ENCODE measurements around the gene TUBB4B. TPM values are rescaled to one million over a fixed set of nuclear protein-coding genes. Genes with fewer than 3 reads are reported as not detected.

Gene TUBB4B
- total RNA-seq, 6 experiments from 2014 or later: 88.4 to 274 (median 124) TPM

GRCh38 chr9:137233143-137233980, 7.7 kb upstream of the TUBB4B start:
- no peak overlapping the region for H3K4me3 ChIP-seq
- no peak for TF ChIP-seq POLR2A (IDR thresholded peaks at IDR 0.05)
- no peak for TF ChIP-seq CTCF (IDR thresholded peaks at IDR 0.05)
- intact Hi-C loops (cut with DNase I): loop anchor here (5.0 to 10.0 kb wide), 4 partner anchors 49 to 116 kb away; partner anchors contain the start of genes ANAPC2 (in 1 of the 2) and SSNA1 (in 1 of the 2)
- peaks cover 0 to 6% (median 0%) of the 10 kb centered on the region in 4 donors for H3K4me1 ChIP-seq
- ATAC-seq: no peak
- no peaks in the 10 kb centered on the region for H3K27me3 ChIP-seq
- no peak for DNase-seq
- no peaks in the 10 kb centered on the region for H3K36me3 ChIP-seq
- no peaks in the 10 kb centered on the region for H3K9me3 ChIP-seq
- 31% methylated on average over 3 of the region's 40 CpGs for WGBS (ENCODE audit: insufficient coverage, low coverage, low lambda C conversion rate, missing lambda C conversion rate)
- H3K27ac ChIP-seq: no peak overlapping the region

- WGBS (ENCODE audit: insufficient coverage, low coverage, low lambda C conversion rate, missing lambda C conversion rate): 10% methylated on average over 2 of the region's 40 CpGs
- Histone ChIP-seq H3K27ac (no peak overlapping the region), H3K4me3 (no peak overlapping the region), H3K4me1 (peaks cover 0 to 6% (median 0%) of the 10 kb centered on the region in 4 donors), H3K36me3 (no peaks in the 10 kb centered on the region), H3K27me3 (no peaks in the 10 kb centered on the region), H3K9me3 (no peaks in the 10 kb centered on the region)
- TF ChIP-seq POLR2A (IDR thresholded peaks at IDR 0.05): no peak
- no peak for TF ChIP-seq CTCF (IDR thresholded peaks at IDR 0.05)
- intact Hi-C loops (cut with DNase I): loop anchor here (5.0 to 10.0 kb wide), 4 partner anchors 49 to 117 kb away; partner anchors contain the start of genes ANAPC2 (in 1 of the 2) and SSNA1 (in 1 of the 2)
- DNase-seq: no peak
- ATAC-seq: no peak
Measured at GRCh38 chr9:137234055-137234697, 6.9 kb upstream of the TUBB4B start.

DNA sequence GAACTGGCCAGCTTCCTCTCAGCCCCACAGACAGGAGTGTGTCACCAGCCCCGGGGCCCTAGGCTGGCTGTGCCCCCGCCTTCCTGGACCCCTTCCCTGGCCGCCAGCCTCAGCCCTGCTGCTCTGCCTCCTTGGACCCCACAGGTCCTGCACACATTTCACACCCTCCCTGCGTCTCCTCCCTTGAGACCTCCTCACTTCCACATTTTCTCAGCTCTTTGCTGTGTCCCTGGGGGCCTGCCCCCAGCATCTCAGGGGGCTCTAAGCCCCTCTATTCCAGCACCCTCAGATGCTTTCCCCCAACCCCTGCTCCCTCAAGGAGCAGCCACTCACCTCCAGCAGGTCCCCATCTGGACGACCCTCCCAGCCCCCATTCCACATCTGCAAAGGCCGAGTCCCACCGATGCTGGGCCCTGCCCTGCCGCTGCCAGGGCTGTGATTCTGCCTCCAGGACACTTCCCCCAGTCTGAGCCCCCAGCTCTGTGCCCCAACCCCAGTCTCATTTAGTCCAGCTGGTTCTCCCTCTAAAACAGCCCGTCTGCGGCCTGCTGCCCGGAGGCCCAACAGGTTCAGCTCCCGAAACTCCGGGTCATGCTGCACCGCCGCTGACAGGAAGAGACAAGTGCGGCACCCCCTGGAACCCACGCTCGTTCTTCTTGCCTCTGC, 6.2 kb upstream of the TUBB4B start:
- ATAC-seq: no peak
- 64% methylated on average over 9 of the region's 18 CpGs for WGBS (ENCODE audit: insufficient coverage, low coverage, low lambda C conversion rate, missing lambda C conversion rate)
- H3K36me3 ChIP-seq: no peaks in the 10 kb centered on the region
- no peak overlapping the region for H3K27ac ChIP-seq
- H3K27me3 ChIP-seq: no peaks in the 10 kb centered on the region
- H3K9me3 ChIP-seq: no peaks in the 10 kb centered on the region
- peaks cover 0 to 7% (median 0%) of the 10 kb centered on the region in 4 donors for H3K4me1 ChIP-seq
- TF ChIP-seq CTCF (IDR thresholded peaks at IDR 0.05): no peak
- TF ChIP-seq POLR2A (IDR thresholded peaks at IDR 0.05): no peak
- no peak for DNase-seq
- intact Hi-C loops (cut with DNase I): loop anchor here (5.0 to 10.0 kb wide), 4 partner anchors 50 to 118 kb away; partner anchors contain the start of genes ANAPC2 (in 1 of the 2) and SSNA1 (in 1 of the 2)
- H3K4me3 ChIP-seq: no peak overlapping the region

DNA sequence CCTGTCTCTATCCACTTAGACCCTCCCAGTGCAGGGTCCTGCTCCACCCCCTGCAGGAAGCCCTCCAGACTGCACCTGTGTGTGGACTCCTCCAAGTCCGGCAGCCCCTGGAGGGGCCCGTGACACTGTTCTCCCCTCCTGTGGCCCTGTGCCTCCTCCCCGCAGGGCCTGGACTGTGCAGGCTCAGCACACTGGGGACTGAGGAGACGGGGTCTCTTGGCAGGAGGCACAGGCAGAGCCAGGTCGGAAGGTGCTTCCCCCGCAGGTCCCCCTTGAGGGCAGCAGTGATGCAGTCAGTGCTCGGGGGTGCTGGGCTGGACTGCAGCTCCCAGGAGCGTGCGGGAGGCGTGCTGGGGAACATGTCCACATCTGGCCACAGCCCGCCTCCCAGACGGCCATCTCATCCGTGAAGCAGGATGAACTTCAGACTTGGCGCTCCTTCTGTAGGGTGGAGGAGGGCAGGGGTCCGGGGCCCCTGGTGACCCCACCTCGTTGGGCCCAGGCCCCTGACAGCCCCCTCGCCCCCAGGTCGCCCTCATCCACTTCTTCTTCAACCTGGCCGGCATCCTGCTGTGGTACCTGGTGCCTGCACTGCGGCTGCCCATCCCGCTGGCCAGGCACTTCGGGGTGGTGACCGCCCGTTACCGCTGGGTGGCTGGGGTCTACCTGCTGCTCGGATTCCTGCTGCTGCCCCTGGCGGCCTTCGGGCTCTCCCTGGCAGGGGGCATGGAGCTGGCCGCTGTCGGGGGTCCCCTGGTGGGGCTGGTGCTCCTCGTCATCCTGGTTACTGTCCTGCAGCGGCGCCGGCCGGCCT, 5.5 kb upstream of the TUBB4B start:
- peaks cover 0 to 8% (median 0%) of the 10 kb centered on the region in 4 donors for H3K4me1 ChIP-seq
- no peak overlapping the region for H3K4me3 ChIP-seq
- no peaks in the 10 kb centered on the region for H3K27me3 ChIP-seq
- no peak overlapping the region for H3K27ac ChIP-seq
- DNase-seq: no peak
- intact Hi-C loops (cut with DNase I): loop anchor here in 1 of 2 donors (10.0 kb wide), 1 partner anchor 51 kb away; the partner anchor contains the start of genes ANAPC2 and SSNA1
- 43% methylated on average over 2 of the region's 35 CpGs for WGBS (ENCODE audit: insufficient coverage, low coverage, low lambda C conversion rate, missing lambda C conversion rate)
- no peak for TF ChIP-seq POLR2A (IDR thresholded peaks at IDR 0.05)
- TF ChIP-seq CTCF (IDR thresholded peaks at IDR 0.05): no peak
- no peak for ATAC-seq
- H3K9me3 ChIP-seq: no peaks in the 10 kb centered on the region
- H3K36me3 ChIP-seq: no peaks in the 10 kb centered on the region
